Smooth muscle cell (in vitro differentiated cells): ENCODE results near the gene LCE3D. TPM values are rescaled to one million over a fixed set of nuclear protein-coding genes. Genes with fewer than 3 reads are reported as not detected.

Experiments
- DNase-seq: peaks from one replicate; lab custom pipeline; 2025; ENCODE audit not compliant: unreplicated experiment; lab: John Stamatoyannopoulos, UW
- H2AFZ ChIP-seq: fragments of 200-600 bp; sonication (generic); 2 replicates; pipeline ENCODE4 v1.6.0; 2016; ENCODE audit warnings: antibody characterized with exemption, low read depth, mild to moderate bottlenecking
- H3F3A ChIP-seq: fragments of 200-600 bp; sonication (generic); 2 replicates; pipeline ENCODE4 v1.6.0; 2017; ENCODE audit warnings: antibody characterized with exemption, low read depth
- H3K27ac ChIP-seq: fragments of 200-600 bp; sonication (generic); 2 replicates; pipeline ENCODE4 v1.5.1; 2016; ENCODE audit warnings: low read depth, mild to moderate bottlenecking
- H3K27me3 ChIP-seq: fragments of 200-600 bp; sonication (generic); 2 replicates; pipeline ENCODE4 v1.6.1; 2016; ENCODE audit warnings: low read depth, mild to moderate bottlenecking
- H3K36me3 ChIP-seq: fragments of 200-600 bp; sonication (generic); 2 replicates; pipeline ENCODE4 v1.5.1; 2016; ENCODE audit warnings: low read depth
- H3K4me1 ChIP-seq: fragments of 200-600 bp; sonication (generic); 2 replicates; pipeline ENCODE4 v1.5.1; 2016; ENCODE audit warnings: low read depth
- H3K4me2 ChIP-seq: fragments of 200-600 bp; sonication (generic); 2 replicates; pipeline ENCODE4 v1.6.0; 2016; ENCODE audit warnings: mild to moderate bottlenecking
- H3K4me3 ChIP-seq: fragments of 200-600 bp; sonication (generic); 2 replicates; pipeline ENCODE4 v1.5.1; 2016; ENCODE audit warnings: mild to moderate bottlenecking
- H3K79me2 ChIP-seq: fragments of 200-600 bp; sonication (generic); 2 replicates; pipeline ENCODE4 v1.6.0; 2016; ENCODE audit warnings: low read depth, mild to moderate bottlenecking
- H3K9ac ChIP-seq: fragments of 200-600 bp; sonication (generic); 2 replicates; pipeline ENCODE4 v1.6.0; 2016; ENCODE audit warnings: low read depth
- H3K9me3 ChIP-seq: fragments of 200-600 bp; sonication (generic); replicated peaks from 2 replicates; pipeline ENCODE4 v1.5.1; 2016; ENCODE audit warnings: low read depth
- H4K20me1 ChIP-seq: fragments of 200-600 bp; sonication (generic); 2 replicates; pipeline ENCODE4 v1.6.0; 2016; ENCODE audit warnings: low read depth
- CTCF ChIP-seq: fragments of 200-600 bp; sonication (generic); IDR thresholded peaks from 2 replicates; pipeline ENCODE4 v1.5.1; 2017; ENCODE audit warnings: borderline replicate concordance, mild to moderate bottlenecking, antibody characterized with exemption; ENCODE audit not compliant: insufficient read depth, poor library complexity, severe bottlenecking
- WGBS: methylation state at CpG from one replicate; pipeline ENCODE4 v1.1.7; 2016; ENCODE audit warnings: low lambda C conversion rate; 5-methylcytosine and 5-hydroxymethylcytosine counted together
- polyA plus RNA-seq: library from polyadenylated mRNA; unstranded; fragments of >200 nt; fragmentation: Nextera tagmentation; extraction: Ambion mirVana; gene quantifications from 2 replicates; pipeline ENCODE4 v1.2.1, GENCODE V29; 2016
- total RNA-seq: library from RNA; depleted of rRNA; stranded (reverse); fragments of >200 nt; gene quantifications from 2 replicates; pipeline ENCODE4 v1.2.3, GENCODE V29; 2014

The LCE3D gene
- not detected in 2 replicates for total RNA-seq
- polyA plus RNA-seq = not detected in 2 replicates

- Histone ChIP-seq H3K4me3 (no peak within 1 kb of the TSS), H3K36me3 (no peaks in the 10 kb centered on the region), H3K9ac (no peak within 1 kb of the TSS), H2AFZ (no peak within 1 kb of the TSS), H4K20me1 (no peaks in the 10 kb centered on the region), H3K79me2 (no peaks in the 10 kb centered on the region), H3K9me3 (peaks cover 7% of the 10 kb centered on the region), H3K27me3 (no peaks in the 10 kb centered on the region), H3K4me2 (no peak within 1 kb of the TSS), H3K27ac (no peak within 1 kb of the TSS), H3F3A (no peaks in the 10 kb centered on the region), H3K4me1 (no peaks in the 10 kb centered on the region)
- 53% methylated on average over 4 of the region's 4 CpGs for WGBS
- TF ChIP-seq CTCF = no peak
- no peak for DNase-seq
Measured at GRCh38 chr1:152580433-152580832, at the start of gene LCE3D. LCE3D (minus strand) TSS chr1:152580516; CDS start chr1:152579936, 580 bp downstream.

GRCh38 chr1:152626744-152627143, 46.4 kb upstream of the LCE3D start:
- no peaks in the 10 kb centered on the region for H3F3A ChIP-seq
- H3K4me3 ChIP-seq = no peak overlapping the region
- no peak overlapping the region for H3K27ac ChIP-seq
- H4K20me1 ChIP-seq = no peaks in the 10 kb centered on the region
- TF ChIP-seq CTCF = no peak
- H3K9me3 ChIP-seq = peaks cover 7% of the 10 kb centered on the region
- H3K27me3 ChIP-seq = no peaks in the 10 kb centered on the region
- no peaks in the 10 kb centered on the region for H3K4me1 ChIP-seq
- no peaks in the 10 kb centered on the region for H3K36me3 ChIP-seq
- no peak overlapping the region for H3K9ac ChIP-seq
- H2AFZ ChIP-seq = no peak overlapping the region
- no peak overlapping the region for H3K4me2 ChIP-seq
- WGBS = 52% methylated on average over 1 of the region's 1 CpG
- DNase-seq = no peak
- no peaks in the 10 kb centered on the region for H3K79me2 ChIP-seq

GRCh38 chr1:152623203-152623844, 43.0 kb upstream of the LCE3D start:
- no peaks in the 10 kb centered on the region for H3K79me2 ChIP-seq
- no peaks in the 10 kb centered on the region for H4K20me1 ChIP-seq
- no peak overlapping the region for H2AFZ ChIP-seq
- no peak for DNase-seq
- 81% methylated on average over 28 of the region's 29 CpGs for WGBS
- H3K9me3 ChIP-seq = peaks cover 11% of the 10 kb centered on the region
- H3K4me1 ChIP-seq = no peaks in the 10 kb centered on the region
- no peaks in the 10 kb centered on the region for H3K36me3 ChIP-seq
- H3K4me2 ChIP-seq = no peak overlapping the region
- no peaks in the 10 kb centered on the region for H3K27me3 ChIP-seq
- no peaks in the 10 kb centered on the region for H3F3A ChIP-seq
- H3K4me3 ChIP-seq = no peak overlapping the region
- TF ChIP-seq CTCF = no peak
- no peak overlapping the region for H3K27ac ChIP-seq
- H3K9ac ChIP-seq = no peak overlapping the region

- no peaks in the 10 kb centered on the region for H3K79me2 ChIP-seq
- H3K27ac ChIP-seq = no peak within 1 kb of the TSS
- H3F3A ChIP-seq = no peaks in the 10 kb centered on the region
- H3K9ac ChIP-seq = no peak within 1 kb of the TSS
- no peak within 1 kb of the TSS for H2AFZ ChIP-seq
- WGBS = 84% methylated on average over 10 of the region's 10 CpGs
- TF ChIP-seq CTCF = no peak
- DNase-seq = no peak
- no peaks in the 10 kb centered on the region for H3K4me1 ChIP-seq
- H3K27me3 ChIP-seq = no peaks in the 10 kb centered on the region
- no peak within 1 kb of the TSS for H3K4me2 ChIP-seq
- H3K36me3 ChIP-seq = no peaks in the 10 kb centered on the region
- peaks cover 16% of the 10 kb centered on the region for H3K9me3 ChIP-seq
- H3K4me3 ChIP-seq = no peak within 1 kb of the TSS
- H4K20me1 ChIP-seq = no peaks in the 10 kb centered on the region
Measured at GRCh38 chr1:152622803-152623202, 42.5 kb upstream of the LCE3D start, which contains the start of gene LCE3A. LCE3A (minus strand) TSS chr1:152623103; CDS start chr1:152623103, 0 bp downstream.
